Measurements from ENCODE around the gene TAOK1.

Gene TAOK1

GRCh38 chr17:29407856-29408255 lies 17.7 kb downstream of the TAOK1 start:
- POLR2A ChIA-PET: interaction anchor here (0.6 to 0.7 kb wide), 2 partner anchors 9 to 16 kb away, joined by 3 to 7 read pairs; no protein-coding TSS in a partner anchor
- Histone ChIP-seq H3K4me3 (ENCODE audit: low read depth, low read length) (no peak overlapping the region), H3K27ac (ENCODE audit: extremely low read depth, low read depth, low read length) (no peak overlapping the region), H3K36me3 (ENCODE audit: control insufficient read depth in 2 of 2, insufficient read depth in 1 of 2, low read length in 2 of 2) (peaks cover 26 to 48% of the 10 kb centered on the region in 2 experiments; a peak in 2 of 3 replicates), H3K4me1 (ENCODE audit: control insufficient read depth, insufficient read depth, low read length) (no peaks in the 10 kb centered on the region; the same call in 1 of the 2 replicates), H3K9me3 (ENCODE audit: control insufficient read depth, insufficient read depth, low read depth, low read length) (no peaks in the 10 kb centered on the region)
- TF ChIP-seq ZNF654 (tag by site-specific recombination; IDR thresholded peaks at IDR 0.05; ENCODE audit: low read depth) (no peak), GFI1B (tag by site-specific recombination; IDR thresholded peaks at IDR 0.05) (0 out of 2 replicates have a peak, but pooled peaks have one; percentile 17)
- CTCF ChIA-PET: interaction anchor here (0.6 to 0.7 kb wide), 3 partner anchors 116 to 523 kb away, joined by 3 to 4 read pairs (median 3); no protein-coding TSS in a partner anchor

DNA sequence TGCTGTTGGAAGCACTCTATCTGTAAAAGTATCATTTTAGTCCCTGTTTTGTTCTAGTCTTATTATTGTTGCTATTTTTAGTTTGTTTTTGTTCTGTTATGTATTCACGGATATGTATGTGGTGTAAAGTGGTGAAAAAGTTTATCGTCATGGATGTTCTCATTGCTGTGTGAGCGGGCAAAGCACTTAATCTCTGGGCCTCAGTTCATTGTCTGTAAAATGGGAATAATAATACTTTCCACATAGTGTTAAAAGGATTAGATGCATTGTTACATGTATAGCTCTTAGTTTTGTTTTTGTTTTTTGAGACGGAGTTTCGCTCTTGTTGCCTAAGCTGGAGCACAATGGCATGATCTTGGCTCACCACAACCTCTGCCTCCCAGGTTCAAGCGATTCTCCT lies 19.8 kb downstream of the TAOK1 start:
- Histone ChIP-seq H3K4me3 (ENCODE audit: low read depth, low read length) (no peak overlapping the region), H3K36me3 (ENCODE audit: control insufficient read depth in 2 of 2, insufficient read depth in 1 of 2, low read length in 2 of 2) (peaks cover 17 to 29% of the 10 kb centered on the region in 2 experiments; a peak in 2 of 3 replicates), H3K9me3 (ENCODE audit: control insufficient read depth, insufficient read depth, low read depth, low read length) (no peaks in the 10 kb centered on the region), H3K27ac (ENCODE audit: extremely low read depth, low read depth, low read length) (no peak overlapping the region), H3K4me1 (ENCODE audit: control insufficient read depth, insufficient read depth, low read length) (no peaks in the 10 kb centered on the region; the same call in 1 of the 2 replicates)
- ChIA-PET POLR2A (interaction anchor here (1.1 kb wide), 1 partner anchor 28 kb away, joined by 5 read pairs; no protein-coding TSS in a partner anchor), CTCF (interaction anchor here (0.6 kb wide), 1 partner anchor 22 kb away, joined by 3 read pairs; no protein-coding TSS in a partner anchor)
- TF ChIP-seq KLF7 (tag by site-specific recombination; IDR thresholded peaks at IDR 0.05; ENCODE audit: borderline replicate concordance) (no peak), ZBTB1 (tag by site-specific recombination; IDR thresholded peaks at IDR 0.05) (no peak), ZNF792 (tag by site-specific recombination; IDR thresholded peaks at IDR 0.05) (no peak), ZNF658 (tag by site-specific recombination; IDR thresholded peaks at IDR 0.05) (no peak), HOXA7 (CRISPR knock-in tag; IDR thresholded peaks at IDR 0.05; ENCODE audit: borderline replicate concordance) (no peak), YY2 (tag by site-specific recombination; IDR thresholded peaks at IDR 0.05) (no peak), ZNF350 (tag by site-specific recombination; IDR thresholded peaks at IDR 0.05) (no peak)
- TF ChIP-seq, protein P1, sequence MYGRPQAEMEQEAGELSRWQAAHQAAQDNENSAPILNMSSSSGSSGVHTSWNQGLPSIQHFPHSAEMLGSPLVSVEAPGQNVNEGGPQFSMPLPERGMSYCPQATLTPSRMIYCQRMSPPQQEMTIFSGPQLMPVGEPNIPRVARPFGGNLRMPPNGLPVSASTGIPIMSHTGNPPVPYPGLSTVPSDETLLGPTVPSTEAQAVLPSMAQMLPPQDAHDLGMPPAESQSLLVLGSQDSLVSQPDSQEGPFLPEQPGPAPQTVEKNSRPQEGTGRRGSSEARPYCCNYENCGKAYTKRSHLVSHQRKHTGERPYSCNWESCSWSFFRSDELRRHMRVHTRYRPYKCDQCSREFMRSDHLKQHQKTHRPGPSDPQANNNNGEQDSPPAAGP (tag by site-specific recombination; IDR thresholded peaks at IDR 0.05): no peak

DNA sequence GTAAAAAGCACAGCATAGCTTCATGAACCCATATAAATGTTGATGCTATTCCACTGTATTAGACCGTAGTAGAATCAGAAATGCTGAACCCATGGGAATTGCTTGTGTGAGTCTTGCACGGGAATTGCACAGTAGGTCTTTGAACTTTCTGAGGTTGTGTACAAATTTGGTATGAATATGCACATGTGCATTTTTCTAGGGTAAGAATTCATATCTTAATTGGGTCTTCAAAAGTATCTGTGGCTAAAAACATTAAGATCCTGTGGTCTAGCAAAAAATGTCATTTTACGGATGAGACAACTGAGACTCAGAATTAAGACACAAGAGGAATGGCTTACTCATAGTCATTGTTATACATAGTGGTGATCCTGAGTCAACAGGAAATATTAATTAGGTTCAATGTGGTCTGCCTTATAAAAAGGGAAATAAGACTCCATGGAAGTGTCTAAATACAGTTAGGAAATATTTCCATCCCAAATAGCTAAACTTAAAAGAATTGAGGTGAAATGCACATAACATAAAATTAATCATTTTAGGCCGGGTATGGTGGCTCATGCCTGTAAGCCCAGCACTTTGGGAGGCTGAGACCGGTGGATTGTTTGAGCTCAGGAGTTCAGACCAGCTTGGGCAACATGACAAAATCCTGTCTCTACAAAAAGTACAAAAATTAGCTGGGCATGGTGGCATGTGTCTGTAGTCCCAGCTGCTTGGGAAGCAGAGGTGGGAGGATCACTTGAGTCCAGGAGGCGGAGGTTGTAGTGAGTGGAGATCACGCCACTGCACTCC lies 22.8 kb downstream of the TAOK1 start:
- H3K9me3 ChIP-seq (ENCODE audit: control insufficient read depth, insufficient read depth, low read depth, low read length): no peaks in the 10 kb centered on the region
- no peak overlapping the region for H3K4me3 ChIP-seq (ENCODE audit: low read depth, low read length)
- ChIA-PET POLR2A (no interaction called here), CTCF (interaction anchor here (0.7 kb wide), 1 partner anchor 13 kb away, joined by 3 read pairs; no protein-coding TSS in a partner anchor)
- no peak overlapping the region for H3K27ac ChIP-seq (ENCODE audit: extremely low read depth, low read depth, low read length)
- H3K36me3 ChIP-seq (ENCODE audit: control insufficient read depth in 2 of 2, insufficient read depth in 1 of 2, low read length in 2 of 2): peaks cover 3 to 15% of the 10 kb centered on the region in 2 experiments; a peak in 2 of 3 replicates
- TF ChIP-seq ZNF600 (tag by site-specific recombination; IDR thresholded peaks at IDR 0.05): peak; percentile 48; the same call in 1 of the 2 replicates
- TF ChIP-seq HIC1 (tag by site-specific recombination; IDR thresholded peaks at IDR 0.05): peak; percentile 21; the same call in 1 of the 2 replicates
- no peak for TF ChIP-seq SETDB1 (IDR thresholded peaks at IDR 0.05; ENCODE audit: insufficient read length, low read length)
- TF ChIP-seq ZNF521 (tag by site-specific recombination; IDR thresholded peaks at IDR 0.05): no peak
- H3K4me1 ChIP-seq (ENCODE audit: control insufficient read depth, insufficient read depth, low read length): no peaks in the 10 kb centered on the region; the same call in 1 of the 2 replicates

Data from HEK293 (cell line).